Epithelial cell of proximal tubule (primary cell): ENCODE data around the gene PPP1R2. TPM values are rescaled to one million over a fixed set of nuclear protein-coding genes. Genes with fewer than 3 reads are reported as not detected.
A peak's percentile ranks its signal among the peaks of the same experiment; 100 is the strongest.

Experiments
- DNase-seq: peaks from one replicate; pipeline ENCODE4 v3.0.0-alpha.2; 2011; ENCODE audit warnings: low read depth
- H3K4me3 ChIP-seq: 2 replicates; pipeline ENCODE4 v1.5.1; 2011; ENCODE audit warnings: low read depth, mild to moderate bottlenecking, low read length
- total RNA-seq: library from RNA; depleted of rRNA; stranded (reverse); fragments of >200 nt; gene quantifications from 2 replicates; pipeline ENCODE4 v1.2.3, GENCODE V29; 2015
- TF ChIP-seq, protein P1 (sequence below): conservative IDR thresholded peaks from 2 replicates; pipeline ENCODE4 v1.5.1; 2012; ENCODE audit warnings: low read depth, mild to moderate bottlenecking, low read length

PPP1R2 gene
- total RNA-seq, 1 donor from 2014 or later, result 43.5 TPM

DNA sequence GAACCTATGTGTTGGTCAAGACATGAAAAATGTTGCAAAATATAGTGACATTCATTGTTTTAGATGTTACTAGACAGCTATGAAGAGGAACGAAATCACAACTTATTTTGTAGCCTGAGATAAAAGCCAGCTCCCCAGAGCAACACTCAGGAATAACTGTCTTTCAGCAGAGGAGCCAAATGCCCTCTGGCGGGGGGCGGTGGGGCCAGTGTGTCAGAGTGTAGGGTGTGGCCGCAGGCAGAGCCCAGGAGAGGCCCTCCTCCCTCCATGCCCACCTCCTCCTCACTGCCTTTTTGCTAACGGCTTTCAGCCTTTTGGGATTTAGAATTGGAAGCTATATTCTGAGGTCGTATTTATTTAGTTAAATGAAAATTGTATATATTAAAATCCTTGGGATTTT lies 23.7 kb upstream of the PPP1R2 start:
- no peak overlapping the region for H3K4me3 ChIP-seq
- TF ChIP-seq, protein P1, sequence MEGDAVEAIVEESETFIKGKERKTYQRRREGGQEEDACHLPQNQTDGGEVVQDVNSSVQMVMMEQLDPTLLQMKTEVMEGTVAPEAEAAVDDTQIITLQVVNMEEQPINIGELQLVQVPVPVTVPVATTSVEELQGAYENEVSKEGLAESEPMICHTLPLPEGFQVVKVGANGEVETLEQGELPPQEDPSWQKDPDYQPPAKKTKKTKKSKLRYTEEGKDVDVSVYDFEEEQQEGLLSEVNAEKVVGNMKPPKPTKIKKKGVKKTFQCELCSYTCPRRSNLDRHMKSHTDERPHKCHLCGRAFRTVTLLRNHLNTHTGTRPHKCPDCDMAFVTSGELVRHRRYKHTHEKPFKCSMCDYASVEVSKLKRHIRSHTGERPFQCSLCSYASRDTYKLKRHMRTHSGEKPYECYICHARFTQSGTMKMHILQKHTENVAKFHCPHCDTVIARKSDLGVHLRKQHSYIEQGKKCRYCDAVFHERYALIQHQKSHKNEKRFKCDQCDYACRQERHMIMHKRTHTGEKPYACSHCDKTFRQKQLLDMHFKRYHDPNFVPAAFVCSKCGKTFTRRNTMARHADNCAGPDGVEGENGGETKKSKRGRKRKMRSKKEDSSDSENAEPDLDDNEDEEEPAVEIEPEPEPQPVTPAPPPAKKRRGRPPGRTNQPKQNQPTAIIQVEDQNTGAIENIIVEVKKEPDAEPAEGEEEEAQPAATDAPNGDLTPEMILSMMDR, result no peak
- no peak for DNase-seq

DNA sequence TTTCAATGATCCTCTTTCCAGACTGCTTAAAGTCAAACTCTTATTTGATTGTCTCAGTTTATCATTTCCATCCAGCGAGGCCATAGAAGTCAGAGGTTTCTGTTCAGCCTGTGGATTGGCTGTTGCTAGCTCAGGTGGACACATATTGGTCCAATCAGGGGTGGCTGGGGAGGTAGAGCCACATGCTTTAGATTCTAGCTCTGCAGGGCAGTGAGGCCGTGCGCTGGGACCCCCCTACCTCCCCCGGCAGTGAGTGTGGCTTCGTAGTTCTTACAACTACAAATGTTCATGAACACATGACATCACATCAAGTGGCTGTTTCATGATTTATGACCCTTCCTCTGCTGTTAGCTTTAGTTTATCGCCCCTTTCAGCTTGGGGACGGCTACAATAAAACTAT lies 22.6 kb upstream of the PPP1R2 start:
- TF ChIP-seq, protein P1, result no peak
- H3K4me3 ChIP-seq, result no peak overlapping the region
- DNase-seq, result no peak

- TF ChIP-seq, protein P1, result no peak
- no peak for DNase-seq
- H3K4me3 ChIP-seq, result no peak overlapping the region
These were observed 20.2 kb upstream of the PPP1R2 start for GRCh38 chr3:195563317-195563716.

GRCh38 chr3:195559723-195560409 lies 16.7 kb upstream of the PPP1R2 start:
- TF ChIP-seq, protein P1, result no peak
- DNase-seq, result no peak

DNA sequence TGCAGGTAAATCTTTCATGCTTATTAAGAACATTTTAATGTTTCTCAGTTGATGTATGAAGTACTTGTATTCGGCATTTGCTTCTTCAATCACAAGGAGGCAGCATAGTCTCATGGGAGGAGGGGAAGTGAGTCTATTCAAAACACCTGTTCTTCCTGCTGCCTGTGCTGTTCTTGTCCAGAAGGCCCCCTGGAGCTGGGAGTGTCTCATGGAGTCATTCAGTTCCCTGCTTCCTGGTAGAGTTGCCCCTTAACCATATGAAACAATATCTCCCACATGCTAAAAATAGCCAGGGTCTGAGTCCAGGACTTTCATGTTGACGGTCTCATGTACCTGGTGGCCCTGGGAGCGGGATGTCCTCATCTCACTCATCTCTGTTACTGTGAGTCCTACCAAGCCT lies 15.5 kb upstream of the PPP1R2 start:
- TF ChIP-seq, protein P1, result peak; percentile 73
- no peak overlapping the region for H3K4me3 ChIP-seq
- DNase-seq, result no peak

More at GRCh38 chr3:195559723-195560409, 16.7 kb upstream of the PPP1R2 start:
- H3K4me3 ChIP-seq, result no peak overlapping the region

DNA sequence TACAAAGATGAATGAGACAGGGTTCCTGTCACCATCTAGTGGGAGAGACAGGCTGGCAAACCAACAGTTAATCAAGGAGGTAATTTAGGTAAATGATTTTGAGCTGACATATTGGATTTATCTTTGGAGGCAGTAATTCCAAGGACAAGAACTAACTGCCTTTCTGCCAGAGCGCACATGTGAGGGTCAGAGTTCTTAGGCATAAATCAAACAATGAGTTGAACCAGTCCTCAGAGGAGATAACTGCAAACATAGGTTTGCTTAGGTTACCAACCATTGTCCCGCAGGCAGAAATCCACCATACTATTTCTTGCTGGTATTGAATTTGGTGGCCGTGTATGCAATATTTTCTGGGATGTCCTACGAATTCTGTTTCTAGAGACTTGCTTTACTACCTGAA lies 14.2 kb upstream of the PPP1R2 start:
- no peak overlapping the region for H3K4me3 ChIP-seq
- TF ChIP-seq, protein P1, result no peak
- DNase-seq, result no peak

- DNase-seq, result no peak
- H3K4me3 ChIP-seq, result no peak overlapping the region
- TF ChIP-seq, protein P1, result peak; percentile 30
These were observed 13.3 kb upstream of the PPP1R2 start for GRCh38 chr3:195556390-195556789.
